Erythroblast (primary cell): ENCODE results near the gene SERPINF2.

Experiments
- GATA1 ChIP-seq: IDR thresholded peaks from 2 replicates; pipeline ENCODE4 v1.6.1; 2011; ENCODE audit warnings: low read depth, mild to moderate bottlenecking, control low read depth, low read length, moderate library complexity
- POLR2A ChIP-seq: IDR thresholded peaks from 2 replicates; pipeline ENCODE4 v1.6.1; 2011; ENCODE audit warnings: mild to moderate bottlenecking, low read length

DNA sequence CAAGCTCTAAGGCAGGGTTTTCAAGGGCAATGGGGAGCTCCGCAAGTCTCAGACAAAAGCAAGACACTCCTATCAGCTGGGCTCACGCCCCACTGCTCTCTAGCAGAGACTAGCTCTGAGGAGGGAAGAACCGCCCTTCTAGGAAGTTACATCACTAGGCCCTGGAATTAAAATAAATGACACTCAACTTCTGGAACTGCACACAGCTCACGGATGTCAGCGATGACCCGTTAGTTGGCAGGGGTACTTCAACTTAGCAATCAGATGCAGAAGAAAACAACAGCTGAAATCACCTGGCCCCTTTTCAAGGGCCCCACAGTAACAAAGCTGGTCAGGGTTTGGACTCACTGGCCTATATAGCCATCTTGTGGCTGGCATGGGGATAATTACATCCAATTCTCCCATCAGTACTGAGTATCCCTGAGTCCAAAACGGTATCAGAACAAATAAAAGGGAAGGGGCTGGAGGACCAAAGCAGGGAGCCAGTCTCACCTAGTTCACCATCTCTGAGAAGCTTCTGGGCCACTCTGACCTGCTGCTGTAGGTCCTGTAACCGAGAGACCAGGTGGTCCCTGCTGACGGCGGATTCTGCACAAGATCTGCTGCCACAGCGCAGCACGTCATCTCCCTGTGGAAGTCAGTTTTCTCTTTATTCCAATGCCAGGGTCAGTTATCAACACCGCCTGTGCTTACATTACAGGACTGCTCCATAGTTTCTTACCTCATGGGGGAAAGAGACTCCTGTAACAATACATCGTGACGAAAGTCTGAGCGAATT is 41.4 kb downstream of the SERPINF2 start:
- TF ChIP-seq POLR2A = peak; percentile 34
- TF ChIP-seq GATA1 = no peak
